Hindlimb muscle (tissue), 1 donor: ENCODE measurements around the gene HCCS. TPM values are rescaled to one million over a fixed set of nuclear protein-coding genes. Genes with fewer than 3 reads are reported as not detected.
A peak's percentile ranks its signal among the peaks of the same experiment; 100 is the strongest.

ENCODE experiments used
- DNase-seq: peaks from one replicate; pipeline ENCODE4 v3.0.0-alpha.2; 2013
- polyA plus RNA-seq: library from polyadenylated mRNA; unstranded; fragments of 120-200 nt; gene quantifications from one replicate; pipeline ENCODE4 v1.2.1, GENCODE V29; 2013; ENCODE audit not compliant: insufficient read length

HCCS gene
- polyA plus RNA-seq, 1 donor = 29.4 TPM

- DNase-seq = no peak
Observed at GRCh38 chrX:11124112-11124511, 13.0 kb downstream of the HCCS start.

GRCh38 chrX:11125060-11125459, 13.9 kb downstream of the HCCS start:
- DNase-seq = no peak

DNA sequence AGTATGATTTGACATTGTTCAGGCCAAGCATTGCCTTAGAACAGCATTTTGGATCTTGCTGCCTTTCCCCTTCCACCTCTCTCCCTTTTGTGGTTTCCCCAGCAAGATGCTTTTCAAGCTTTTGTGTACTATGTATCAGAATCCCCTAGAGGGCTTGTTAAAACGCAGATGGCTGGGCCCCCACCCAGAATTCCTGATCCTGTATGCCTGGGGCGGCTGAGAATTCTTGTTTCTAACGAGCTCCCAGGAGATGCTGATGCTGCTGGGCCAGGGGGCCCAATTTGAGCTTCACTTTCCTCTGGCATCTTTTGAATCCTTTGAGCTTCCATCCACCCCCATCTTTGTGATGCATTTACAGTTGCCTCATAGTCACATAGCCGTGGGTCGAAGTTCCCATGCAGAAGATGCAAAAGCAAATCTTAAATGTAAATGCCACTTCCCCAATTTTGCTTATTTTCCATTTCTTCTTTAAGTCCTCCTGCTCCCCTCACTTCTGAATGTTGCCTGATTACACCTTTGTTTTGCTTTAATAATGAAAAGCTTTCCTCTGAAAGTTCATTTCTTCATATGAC, 18.5 kb downstream of the HCCS start:
- DNase-seq = no peak

- no peak for DNase-seq
Observed at GRCh38 chrX:11130136-11130535, 19.0 kb downstream of the HCCS start.

- no peak for DNase-seq
Observed at GRCh38 chrX:11131146-11131545, 20.0 kb downstream of the HCCS start.

GRCh38 chrX:11135564-11136185, 24.5 kb downstream of the HCCS start:
- DNase-seq = no peak

- DNase-seq = no peak
Observed at GRCh38 chrX:11137543-11138139, 26.5 kb downstream of the HCCS start.

GRCh38 chrX:11138498-11139390, 27.6 kb downstream of the HCCS start:
- no peak for DNase-seq

- peak; percentile 71 for DNase-seq
Observed at GRCh38 chrX:11143931-11144678, 33.0 kb downstream of the HCCS start.

- DNase-seq = no peak
Observed at GRCh38 chrX:11146411-11146810, 35.3 kb downstream of the HCCS start.

- no peak for DNase-seq
Observed at GRCh38 chrX:11148401-11148800, 37.3 kb downstream of the HCCS start.

GRCh38 chrX:11151799-11152559, 40.8 kb downstream of the HCCS start:
- no peak for DNase-seq

DNA sequence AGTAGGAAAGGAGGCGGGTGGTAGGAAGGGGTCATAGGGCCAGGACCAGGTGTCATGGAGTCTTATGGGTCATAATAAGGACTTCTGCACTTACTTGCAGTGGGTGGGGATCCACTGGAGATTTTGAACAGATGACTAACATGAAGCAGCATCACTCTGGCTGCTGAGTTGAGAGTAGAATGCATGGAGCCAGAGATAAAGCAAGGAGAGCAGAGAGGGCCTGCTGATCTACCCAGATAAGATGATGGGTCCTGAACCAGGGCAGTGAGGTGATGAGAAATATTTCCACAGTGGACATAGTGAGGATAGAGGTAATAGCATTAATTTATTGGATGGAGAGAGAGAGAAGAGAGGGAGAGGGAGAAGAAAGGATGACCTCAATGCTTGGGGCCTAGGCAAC, 48.0 kb downstream of the HCCS start:
- no peak for DNase-seq

DNA sequence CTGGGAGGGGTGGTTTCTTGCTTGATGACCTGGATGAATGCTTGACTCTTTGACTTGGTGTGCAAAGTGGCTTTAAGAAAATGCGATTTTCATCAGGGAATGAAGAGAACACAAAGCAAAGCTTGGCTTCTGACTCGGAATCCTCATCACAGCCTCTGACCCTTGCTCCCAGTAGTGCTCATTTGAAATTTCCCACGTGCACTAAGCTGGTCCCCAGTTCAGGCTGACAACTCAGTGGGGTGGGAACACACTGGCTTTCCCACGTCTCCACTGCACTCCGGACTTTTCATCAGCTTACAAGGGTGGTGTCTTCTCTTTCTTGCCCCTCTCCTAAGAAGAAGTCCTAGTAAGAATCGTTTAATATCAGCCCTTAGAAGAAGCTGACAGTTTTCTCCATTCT, 53.3 kb downstream of the HCCS start:
- no peak for DNase-seq

DNA sequence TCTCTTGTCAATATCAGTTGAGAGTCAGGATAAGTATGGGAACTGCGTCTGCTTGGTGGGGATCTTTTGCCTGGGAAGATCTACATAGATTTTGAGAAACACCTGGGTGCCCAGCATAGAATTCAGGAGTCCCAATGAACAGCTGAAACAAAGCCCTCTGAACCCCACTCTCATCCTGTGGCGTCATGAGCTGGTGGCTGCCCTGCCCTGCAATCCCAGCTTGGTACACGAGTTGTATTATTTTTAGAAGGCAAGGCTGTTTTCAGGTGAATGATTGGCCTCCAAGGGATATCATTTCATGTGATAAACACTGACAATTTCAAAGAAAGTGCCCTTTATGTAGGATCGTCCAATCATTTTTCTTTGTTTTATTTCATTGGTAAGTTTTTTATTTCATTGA, 60.8 kb downstream of the HCCS start:
- no peak for DNase-seq

DNA sequence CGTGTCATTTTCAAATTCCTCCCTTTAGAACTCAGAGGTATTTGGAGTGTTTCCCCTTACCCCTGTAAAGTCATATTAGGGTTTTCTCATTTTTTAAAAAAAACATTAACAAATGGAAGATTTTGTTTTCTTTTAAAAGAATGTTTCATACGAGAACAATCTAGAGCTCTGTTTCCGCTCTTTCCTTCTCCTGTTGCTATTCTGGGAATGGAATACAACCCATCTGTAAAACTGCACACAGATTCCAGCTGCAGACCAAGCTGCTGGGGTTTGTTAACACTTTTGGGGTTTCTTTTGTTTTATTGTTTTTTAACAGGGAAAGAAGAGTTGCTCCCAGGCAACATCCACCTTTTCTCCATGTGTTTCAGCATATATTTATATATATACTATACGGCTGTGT, 61.3 kb downstream of the HCCS start:
- peak; percentile 18 for DNase-seq

Other genes with a start within 250 kb of the HCCS start
- gene AMELX, start 182.1 kb downstream of the HCCS start, polyA plus RNA-seq = not detected